MCF 10A (cell line): ENCODE measurements around the gene CARS1. TPM values are rescaled to one million over a fixed set of nuclear protein-coding genes. Genes with fewer than 3 reads are reported as not detected.

Experiments used
- BruUV-seq: library from RNA; stranded (reverse); fragments of 400-500 nt; replicated peaks from 2 replicates; lab custom pipeline; 2021; lab: Mats Ljungman, UMichigan
- CTCF ChIA-PET: fragments of 300-600 bp; sonication (Branson Sonifier 250); formaldehyde crosslinking; extraction: SDS; loops from one replicate; lab custom pipeline; 2021; ENCODE audit warnings: antibody characterized with exemption, inconsistent platforms; lab: Yijun Ruan, JAX
- POLR2A ChIA-PET: fragments of 300-600, 350-650 bp; sonication (Branson Sonifier 250); formaldehyde crosslinking; extraction: SDS; loops from one replicate; lab custom pipeline; 2020; ENCODE audit warnings: antibody characterized with exemption, inconsistent platforms; lab: Yijun Ruan, JAX
- DNase-seq: peaks from one replicate; pipeline ENCODE4 v3.0.0-alpha.2; 2018; ENCODE audit not compliant: unreplicated experiment
- H3K27ac Mint-ChIP-seq: one replicate; pipeline ENCODE4 v1.8.0; 2022; ENCODE audit warnings: mild to moderate bottlenecking, low read depth, mixed read lengths; ENCODE audit not compliant: unreplicated experiment
- H3K27me3 Mint-ChIP-seq: one replicate; pipeline ENCODE4 v1.8.0; 2022; ENCODE audit warnings: mixed read lengths; ENCODE audit not compliant: insufficient read depth, unreplicated experiment
- H3K36me3 Mint-ChIP-seq: one replicate; pipeline ENCODE4 v1.8.0; 2022; ENCODE audit warnings: mild to moderate bottlenecking, moderate library complexity, mixed read lengths; ENCODE audit not compliant: insufficient read depth, unreplicated experiment
- H3K4me1 Mint-ChIP-seq: one replicate; pipeline ENCODE4 v1.8.0; 2022; ENCODE audit warnings: mixed read lengths; ENCODE audit not compliant: insufficient read depth, unreplicated experiment
- H3K4me3 Mint-ChIP-seq: one replicate; pipeline ENCODE4 v1.8.0; 2022; ENCODE audit warnings: mild to moderate bottlenecking, moderate library complexity, mixed read lengths; ENCODE audit not compliant: unreplicated experiment
- H3K9me3 Mint-ChIP-seq: one replicate; pipeline ENCODE4 v1.8.0; 2022; ENCODE audit warnings: mixed read lengths; ENCODE audit not compliant: unreplicated experiment
- CTCF ChIP-seq: fragments of 200-600 bp; IDR thresholded peaks from one replicate; pipeline ENCODE4 v1.8.0; 2022; ENCODE audit warnings: antibody characterized with exemption, mild to moderate bottlenecking; ENCODE audit not compliant: unreplicated experiment
- intact Hi-C: fragments of 100-400 bp; cut with micrococcal nuclease; formaldehyde crosslinking; loops from 2 replicates; pipeline ENCODE4 v1.14.1; 2022
- total RNA-seq: library from RNA; stranded (reverse); gene quantifications from 2 replicates; pipeline ENCODE4 v1.2.3, GENCODE V29; 2022

Gene CARS1
- total RNA-seq, 1 experiment from 2014 or later = 150 TPM

DNA sequence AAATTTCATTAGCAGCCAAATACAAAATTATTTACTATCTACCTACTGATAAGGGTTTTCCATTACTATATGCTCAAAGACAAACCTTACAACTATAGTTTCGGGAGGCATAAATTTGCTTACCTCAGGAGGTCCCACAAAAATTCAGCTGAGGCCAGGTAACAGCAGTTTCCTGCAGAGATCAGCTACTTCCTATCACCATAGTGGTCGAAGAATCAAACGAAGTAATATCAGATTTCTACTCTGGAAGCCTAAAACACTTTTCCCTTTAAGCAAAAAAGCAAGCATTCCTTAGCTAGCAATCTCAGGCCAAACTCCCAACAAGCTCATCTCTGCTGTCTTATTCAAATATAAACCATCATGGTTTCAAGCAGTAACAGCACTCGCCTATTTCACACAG, 68.2 kb downstream of the CARS1 start:
- H3K9me3 Mint-ChIP-seq = no peaks in the 10 kb centered on the region
- peak overlapping the region; percentile 96 for H3K4me3 Mint-ChIP-seq
- no peak for TF ChIP-seq CTCF
- POLR2A ChIA-PET = interaction anchor here (0.6 to 5.6 kb wide), 18 partner anchors 9 to 390 kb away, joined by 3 to 161 read pairs (median 4); partner anchors contain the start of genes CARS1, PHLDA2 and ZNF195
- peaks cover 38% of the 10 kb centered on the region for H3K36me3 Mint-ChIP-seq
- intact Hi-C loops = no loop called here
- no peaks in the 10 kb centered on the region for H3K27me3 Mint-ChIP-seq
- peaks cover 27% of the 10 kb centered on the region for H3K4me1 Mint-ChIP-seq
- H3K27ac Mint-ChIP-seq = peak overlapping the region; percentile 99
- BruUV-seq = no TSS peak
- CTCF ChIA-PET = interaction anchor here (0.6 to 3.6 kb wide), 13 partner anchors 9 to 457 kb away, joined by 3 to 17 read pairs (median 4); no protein-coding TSS in a partner anchor
- no peak for DNase-seq

DNA sequence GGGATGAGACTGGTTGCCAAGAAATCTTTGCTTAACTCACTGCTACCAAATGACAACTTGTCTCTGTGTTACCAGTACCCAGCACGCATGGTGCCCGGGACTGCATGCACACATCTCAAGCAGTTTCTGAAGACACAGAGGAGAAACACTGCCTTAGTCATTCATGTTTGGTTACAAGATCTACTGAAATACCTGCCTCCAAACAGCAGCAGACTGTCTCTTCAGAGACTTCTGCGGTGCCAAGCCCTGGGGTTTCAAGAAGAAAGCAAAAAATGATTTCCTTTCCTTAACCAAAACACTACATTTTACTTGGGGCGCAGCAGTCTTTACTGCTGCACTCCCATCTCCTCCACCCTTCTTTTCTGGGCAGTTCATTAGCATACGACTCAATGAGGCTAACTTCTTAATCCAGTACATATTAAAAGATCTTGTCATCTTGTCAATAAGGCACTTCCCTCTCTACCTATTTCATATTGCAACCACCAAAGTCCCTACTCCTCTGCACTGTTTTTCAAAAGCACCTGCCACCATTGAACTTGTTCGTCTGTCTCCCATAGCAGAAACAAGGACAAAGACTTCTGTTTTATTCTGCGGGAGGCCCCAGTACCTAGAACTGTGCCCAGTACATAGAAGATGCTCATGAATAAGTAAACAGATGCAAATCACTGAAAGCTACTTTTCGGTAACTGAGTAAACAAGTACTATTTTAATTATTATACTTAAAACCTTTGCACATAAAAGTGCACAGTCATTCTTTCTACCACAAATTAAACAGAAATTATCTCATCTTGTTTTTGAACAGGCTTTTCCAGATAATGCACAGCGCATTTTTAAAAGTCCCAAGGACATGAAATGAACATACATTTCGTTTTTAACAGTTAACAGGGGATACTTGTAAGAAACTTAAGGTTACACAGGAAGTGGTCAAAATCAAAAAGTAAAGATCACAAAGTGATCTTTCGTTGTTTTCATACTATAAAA, 69.1 kb downstream of the CARS1 start:
- TF ChIP-seq CTCF = no peak
- ChIA-PET CTCF (interaction anchor here (0.6 to 3.6 kb wide), 13 partner anchors 8 to 733 kb away, joined by 3 to 17 read pairs (median 4); no protein-coding TSS in a partner anchor), POLR2A (interaction anchor here (0.6 to 5.6 kb wide), 13 partner anchors 8 to 391 kb away, joined by 3 to 161 read pairs (median 9); partner anchors contain the start of genes CARS1, PHLDA2 and ZNF195)
- Mint-ChIP-seq H3K36me3 (peaks cover 41% of the 10 kb centered on the region), H3K4me3 (peak overlapping the region; percentile 96), H3K9me3 (no peaks in the 10 kb centered on the region), H3K4me1 (peaks cover 32% of the 10 kb centered on the region), H3K27ac (peak overlapping the region; percentile 99), H3K27me3 (no peaks in the 10 kb centered on the region)
- intact Hi-C loops = no loop called here
- DNase-seq = no peak
- no TSS peak for BruUV-seq

DNA sequence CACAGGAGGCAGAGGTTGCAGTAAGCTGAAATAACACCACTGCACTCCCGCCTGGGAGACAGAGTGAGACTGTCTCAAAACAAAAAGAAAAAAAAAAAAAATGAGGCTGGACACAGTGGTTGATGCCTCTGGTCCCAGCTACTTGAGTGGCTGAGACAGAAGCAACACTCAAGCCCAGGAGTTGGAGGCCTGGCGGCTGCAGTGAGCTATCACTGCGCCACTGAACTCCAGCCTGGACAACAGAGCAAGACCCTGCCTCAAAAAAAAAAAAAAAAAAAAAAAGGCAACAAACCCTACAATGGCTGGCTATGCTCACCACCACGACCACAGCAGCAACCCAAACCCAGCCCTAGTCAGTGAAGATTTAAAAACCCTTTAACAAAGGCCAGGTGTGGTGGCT, 73.3 kb downstream of the CARS1 start:
- Mint-ChIP-seq H3K36me3 (peaks cover 41% of the 10 kb centered on the region), H3K27me3 (no peaks in the 10 kb centered on the region), H3K4me3 (no peak overlapping the region), H3K9me3 (no peaks in the 10 kb centered on the region), H3K27ac (no peak overlapping the region), H3K4me1 (peaks cover 34% of the 10 kb centered on the region)
- POLR2A ChIA-PET = interaction anchor here (0.9 kb wide), 1 partner anchor 8 kb away, joined by 4 read pairs; the partner anchor contains the start of gene NAP1L4
- CTCF ChIA-PET = interaction anchor here (0.7 to 1.3 kb wide), 3 partner anchors 8 to 38 kb away, joined by 4 to 6 read pairs (median 5); partner anchors contain the start of gene NAP1L4
- no peak for DNase-seq
- TF ChIP-seq CTCF = no peak
- no TSS peak for BruUV-seq
- intact Hi-C loops = no loop called here

- ChIA-PET CTCF (interaction anchor here (1.0 to 1.4 kb wide), 4 partner anchors 8 to 39 kb away, joined by 3 to 6 read pairs (median 4); no protein-coding TSS in a partner anchor), POLR2A (interaction anchor here (0.7 to 2.1 kb wide), 7 partner anchors 8 to 41 kb away, joined by 3 to 9 read pairs (median 4); partner anchors contain the start of gene NAP1L4)
- intact Hi-C loops = no loop called here
- H3K36me3 Mint-ChIP-seq = peaks cover 51% of the 10 kb centered on the region
- no TSS peak for BruUV-seq
- H3K9me3 Mint-ChIP-seq = no peaks in the 10 kb centered on the region
- no peak for TF ChIP-seq CTCF
- peaks cover 23% of the 10 kb centered on the region for H3K4me1 Mint-ChIP-seq
- no peaks in the 10 kb centered on the region for H3K27me3 Mint-ChIP-seq
- H3K27ac Mint-ChIP-seq = no peak overlapping the region
- no peak overlapping the region for H3K4me3 Mint-ChIP-seq
- DNase-seq = no peak
Observed at GRCh38 chr11:2982214-2982613, 75.0 kb downstream of the CARS1 start.
